K562 (cell line): ENCODE measurements around the gene GPR108. TPM values are rescaled to one million over a fixed set of nuclear protein-coding genes. Genes with fewer than 3 reads are reported as not detected.

Source experiments
- CCNT2 ChIP-seq: IDR thresholded peaks from 2 replicates; pipeline ENCODE4 v1.6.1; 2011; ENCODE audit warnings: borderline replicate concordance, low read depth, mild to moderate bottlenecking, moderate library complexity, mixed read lengths, low read length; ENCODE audit not compliant: insufficient read length; ENCODE audit errors: extremely low read depth
- ELF2 ChIP-seq: fragments of 250-450 bp; sonication (Bioruptor Pico); IDR thresholded peaks from 2 replicates; pipeline ENCODE4 v1.5.0; 2021; ENCODE audit warnings: mild to moderate bottlenecking
- ETS2 ChIP-seq: IDR thresholded peaks from 2 replicates; pipeline ENCODE4 v1.6.1; 2016; ENCODE audit warnings: borderline replicate concordance, missing genetic modification characterization, mild to moderate bottlenecking, moderate library complexity, missing compliant biosample characterization; ENCODE audit not compliant: poor library complexity, severe bottlenecking
- HNRNPL ChIP-seq: fragments of 200-400 bp; formaldehyde crosslinking; IDR thresholded peaks from 2 replicates; pipeline ENCODE4 v1.6.1; 2017; ENCODE audit warnings: low read depth, mild to moderate bottlenecking, low read length
- LARP7 ChIP-seq: fragments of 450-650 bp; IDR thresholded peaks from 2 replicates; pipeline ENCODE4 v1.6.1; 2016
- POLR2G ChIP-seq: fragments of 200-400 bp; formaldehyde crosslinking; IDR thresholded peaks from 2 replicates; pipeline ENCODE4 v1.6.1; 2017; ENCODE audit warnings: low read depth, mild to moderate bottlenecking, antibody characterized with exemption, low read length, moderate library complexity
- RBM22 ChIP-seq: fragments of 200-400 bp; formaldehyde crosslinking; IDR thresholded peaks from 2 replicates; pipeline ENCODE4 v1.6.1; 2018; ENCODE audit warnings: low read length, low read depth; ENCODE audit not compliant: poor library complexity, severe bottlenecking
- RFX7 ChIP-seq: fragments of 250-450 bp; sonication (Bioruptor Pico); IDR thresholded peaks from 2 replicates; pipeline ENCODE4 v1.5.1; 2021; ENCODE audit warnings: mild to moderate bottlenecking
- RNF2 ChIP-seq: sonication (generic); IDR thresholded peaks from 2 replicates; pipeline ENCODE4 v1.6.1; 2016
- SNIP1 ChIP-seq: fragments of 450-650 bp; IDR thresholded peaks from 2 replicates; pipeline ENCODE4 v1.7.1; 2017; ENCODE audit warnings: low read depth, mild to moderate bottlenecking
- THRAP3 ChIP-seq: fragments of 450-650 bp; IDR thresholded peaks from 2 replicates; pipeline ENCODE4 v1.6.1; 2016; ENCODE audit warnings: mild to moderate bottlenecking, inconsistent platforms, borderline replicate concordance
- ZKSCAN3 ChIP-seq: fragments of 250-450 bp; sonication (Bioruptor Pico); IDR thresholded peaks from 2 replicates; pipeline ENCODE4 v1.4.0; 2020
- ZNF121 ChIP-seq: sonication (generic); formaldehyde crosslinking; conservative IDR thresholded peaks from 2 replicates; pipeline ENCODE4 v1.8.0; 2022; ENCODE audit warnings: missing genetic modification reagents
- ZNF124 ChIP-seq: sonication (generic); formaldehyde crosslinking; IDR thresholded peaks from 2 replicates; pipeline ENCODE4 v1.8.1; 2022; ENCODE audit warnings: missing genetic modification reagents
- ZSCAN32 ChIP-seq: fragments of 450-650 bp; formaldehyde crosslinking; IDR thresholded peaks from 2 replicates; pipeline ENCODE4 v1.4.0; 2020; ENCODE audit warnings: mild to moderate bottlenecking, moderate library complexity
- polyA plus RNA-seq, 8 experiments: library from polyadenylated mRNA; depleted of rRNA in 4 of 8; stranded (reverse) in 5 of 8; unstranded in 3 of 8; fragments of >200 nt; fragmentation: Nextera tagmentation in 2 of 8; fragmentation: Illumina TruSeq in 1 of 8; extraction: Ambion mirVana in 2 of 8; extraction: Trizol in 1 of 8; gene quantifications; 2 replicates each; pipeline versions ENCODE4 v1.2.1 to v1.2.3, GENCODE V29; 2011 to 2014; ENCODE audit warnings: inconsistent platforms in 1 of 8, missing spikeins in 1 of 8
- total RNA-seq, 7 experiments: library from RNA; depleted of rRNA in 6 of 7; stranded (reverse); fragments of >200 nt in 6 of 7; fragmentation: Illumina TruSeq in 2 of 7; extraction: Trizol in 2 of 7; gene quantifications; 2 replicates each; pipeline versions ENCODE4 v1.2.1 to v1.2.3, GENCODE V29; 2011 to 2021; ENCODE audit warnings: low replicate concordance in 1 of 7
- TF ChIP-seq, protein P1 (sequence below), 2 experiments: IDR thresholded peaks; 2 replicates each; pipeline ENCODE4 v1.6.1; 2011; ENCODE audit warnings: borderline replicate concordance in 1 of 2, control low read depth in 1 of 2, low read depth in 1 of 2, low read length in 1 of 2, mild to moderate bottlenecking in 1 of 2, mixed read lengths in 1 of 2, moderate library complexity in 1 of 2; ENCODE audit not compliant: insufficient read depth in 1 of 2, insufficient read length in 1 of 2, poor library complexity in 1 of 2, severe bottlenecking in 1 of 2; ENCODE audit errors: extremely low read depth in 1 of 2
- TF ChIP-seq, protein P2 (sequence below): sonication (generic); formaldehyde crosslinking; IDR thresholded peaks from 2 replicates; pipeline ENCODE4 v1.8.0; 2022; ENCODE audit warnings: missing genetic modification reagents, mild to moderate bottlenecking, borderline replicate concordance
- TF ChIP-seq, protein P3 (sequence below): fragments of 200-800 bp; sonication (Bioruptor generic); IDR thresholded peaks from 2 replicates; pipeline ENCODE4 v1.6.1; 2017; ENCODE audit warnings: missing genetic modification characterization, missing compliant biosample characterization
- TF ChIP-seq, protein P4 (sequence below): fragments of 450-650 bp; IDR thresholded peaks from 2 replicates; pipeline ENCODE4 v1.6.1; 2017; ENCODE audit warnings: antibody characterized with exemption
- TF ChIP-seq, protein P5 (sequence below): sonication (generic); formaldehyde crosslinking; IDR thresholded peaks from 2 replicates; pipeline ENCODE4 v1.8.1; 2022; ENCODE audit warnings: missing genetic modification reagents

Gene GPR108
- total and polyA plus RNA-seq, 9 of the 15 experiments (the other 6 are each of a cell fraction or from before 2014, with no cell fraction given), result 2.4 to 33.2 (median 24.4) TPM

DNA sequence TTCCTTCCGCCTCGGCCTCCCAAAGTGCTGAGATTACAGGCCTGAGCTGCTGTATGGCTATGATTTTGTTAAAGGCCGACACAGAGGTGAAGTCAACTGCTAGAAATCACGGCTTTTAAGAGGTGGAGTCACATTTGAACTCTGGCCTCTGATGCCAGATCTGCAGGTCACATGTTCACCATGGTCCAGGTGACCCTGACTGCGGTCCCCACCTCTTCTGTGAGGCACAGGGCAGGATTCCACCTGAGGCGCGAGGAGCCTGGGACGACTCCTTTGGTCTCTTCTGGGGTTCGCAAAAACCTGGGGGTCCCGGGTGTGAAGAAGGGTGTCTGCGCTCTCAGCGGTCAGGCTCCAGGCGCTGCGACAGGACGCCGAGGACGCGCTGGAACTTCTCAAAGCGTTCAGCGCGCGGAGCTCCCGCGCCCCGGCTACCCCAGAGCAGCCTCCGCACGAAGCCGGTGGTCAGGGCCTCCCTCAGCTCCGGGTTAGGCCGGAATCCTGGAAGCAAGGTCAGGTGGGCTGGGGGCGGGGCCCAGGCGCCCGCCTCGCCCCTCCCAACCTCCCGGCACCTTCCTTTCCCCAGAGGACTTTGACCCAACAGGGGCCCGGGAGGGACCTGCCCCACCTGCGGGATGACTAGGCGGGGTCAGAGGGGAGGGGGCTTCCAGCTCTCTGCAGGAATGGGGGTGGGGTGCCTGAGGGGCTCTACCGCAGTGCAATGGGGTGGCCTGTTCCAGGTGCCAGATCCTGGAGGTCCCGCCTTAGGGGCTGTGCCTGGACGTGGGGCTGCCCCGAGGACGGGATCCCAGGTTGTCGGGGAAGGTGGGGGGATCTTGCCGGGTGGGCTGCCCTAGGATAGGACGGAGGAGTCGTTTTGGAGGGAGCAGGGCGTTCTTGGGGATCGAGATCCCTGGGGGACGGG, 15.1 kb upstream of the GPR108 start (continued):
- TF ChIP-seq POLR2G, result peak; percentile 64
- no peak for TF ChIP-seq ELF2 (CRISPR knock-in tag)
- no peak for TF ChIP-seq SNIP1
- no peak for TF ChIP-seq ZSCAN32 (CRISPR knock-in tag)
- TF ChIP-seq CCNT2, result no peak
- peak; percentile 30 for TF ChIP-seq RBM22
- no peak for TF ChIP-seq ETS2 (tag)
- TF ChIP-seq, protein P1, sequence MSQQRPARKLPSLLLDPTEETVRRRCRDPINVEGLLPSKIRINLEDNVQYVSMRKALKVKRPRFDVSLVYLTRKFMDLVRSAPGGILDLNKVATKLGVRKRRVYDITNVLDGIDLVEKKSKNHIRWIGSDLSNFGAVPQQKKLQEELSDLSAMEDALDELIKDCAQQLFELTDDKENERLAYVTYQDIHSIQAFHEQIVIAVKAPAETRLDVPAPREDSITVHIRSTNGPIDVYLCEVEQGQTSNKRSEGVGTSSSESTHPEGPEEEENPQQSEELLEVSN (IDR thresholded peaks at IDR 0.05; ENCODE audit: borderline replicate concordance in 1 of 2, extremely low read depth in 1 of 2, insufficient read depth in 1 of 2, insufficient read length in 1 of 2, low read depth in 1 of 2, low read length in 1 of 2, poor library complexity in 1 of 2, severe bottlenecking in 1 of 2), result no peak
- no peak for TF ChIP-seq RNF2
- TF ChIP-seq HNRNPL, result no peak
- TF ChIP-seq, protein P2, sequence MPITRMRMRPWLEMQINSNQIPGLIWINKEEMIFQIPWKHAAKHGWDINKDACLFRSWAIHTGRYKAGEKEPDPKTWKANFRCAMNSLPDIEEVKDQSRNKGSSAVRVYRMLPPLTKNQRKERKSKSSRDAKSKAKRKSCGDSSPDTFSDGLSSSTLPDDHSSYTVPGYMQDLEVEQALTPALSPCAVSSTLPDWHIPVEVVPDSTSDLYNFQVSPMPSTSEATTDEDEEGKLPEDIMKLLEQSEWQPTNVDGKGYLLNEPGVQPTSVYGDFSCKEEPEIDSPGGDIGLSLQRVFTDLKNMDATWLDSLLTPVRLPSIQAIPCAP (CRISPR knock-in tag), result no peak
- TF ChIP-seq, protein P3, sequence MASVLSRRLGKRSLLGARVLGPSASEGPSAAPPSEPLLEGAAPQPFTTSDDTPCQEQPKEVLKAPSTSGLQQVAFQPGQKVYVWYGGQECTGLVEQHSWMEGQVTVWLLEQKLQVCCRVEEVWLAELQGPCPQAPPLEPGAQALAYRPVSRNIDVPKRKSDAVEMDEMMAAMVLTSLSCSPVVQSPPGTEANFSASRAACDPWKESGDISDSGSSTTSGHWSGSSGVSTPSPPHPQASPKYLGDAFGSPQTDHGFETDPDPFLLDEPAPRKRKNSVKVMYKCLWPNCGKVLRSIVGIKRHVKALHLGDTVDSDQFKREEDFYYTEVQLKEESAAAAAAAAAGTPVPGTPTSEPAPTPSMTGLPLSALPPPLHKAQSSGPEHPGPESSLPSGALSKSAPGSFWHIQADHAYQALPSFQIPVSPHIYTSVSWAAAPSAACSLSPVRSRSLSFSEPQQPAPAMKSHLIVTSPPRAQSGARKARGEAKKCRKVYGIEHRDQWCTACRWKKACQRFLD (CRISPR knock-in tag), result no peak
- TF ChIP-seq ZNF121 (CRISPR knock-in tag), result no peak
- TF ChIP-seq, protein P4, sequence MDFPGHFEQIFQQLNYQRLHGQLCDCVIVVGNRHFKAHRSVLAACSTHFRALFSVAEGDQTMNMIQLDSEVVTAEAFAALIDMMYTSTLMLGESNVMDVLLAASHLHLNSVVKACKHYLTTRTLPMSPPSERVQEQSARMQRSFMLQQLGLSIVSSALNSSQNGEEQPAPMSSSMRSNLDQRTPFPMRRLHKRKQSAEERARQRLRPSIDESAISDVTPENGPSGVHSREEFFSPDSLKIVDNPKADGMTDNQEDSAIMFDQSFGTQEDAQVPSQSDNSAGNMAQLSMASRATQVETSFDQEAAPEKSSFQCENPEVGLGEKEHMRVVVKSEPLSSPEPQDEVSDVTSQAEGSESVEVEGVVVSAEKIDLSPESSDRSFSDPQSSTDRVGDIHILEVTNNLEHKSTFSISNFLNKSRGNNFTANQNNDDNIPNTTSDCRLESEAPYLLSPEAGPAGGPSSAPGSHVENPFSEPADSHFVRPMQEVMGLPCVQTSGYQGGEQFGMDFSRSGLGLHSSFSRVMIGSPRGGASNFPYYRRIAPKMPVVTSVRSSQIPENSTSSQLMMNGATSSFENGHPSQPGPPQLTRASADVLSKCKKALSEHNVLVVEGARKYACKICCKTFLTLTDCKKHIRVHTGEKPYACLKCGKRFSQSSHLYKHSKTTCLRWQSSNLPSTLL, result no peak
- TF ChIP-seq RFX7 (CRISPR knock-in tag), result no peak
- TF ChIP-seq, protein P5, sequence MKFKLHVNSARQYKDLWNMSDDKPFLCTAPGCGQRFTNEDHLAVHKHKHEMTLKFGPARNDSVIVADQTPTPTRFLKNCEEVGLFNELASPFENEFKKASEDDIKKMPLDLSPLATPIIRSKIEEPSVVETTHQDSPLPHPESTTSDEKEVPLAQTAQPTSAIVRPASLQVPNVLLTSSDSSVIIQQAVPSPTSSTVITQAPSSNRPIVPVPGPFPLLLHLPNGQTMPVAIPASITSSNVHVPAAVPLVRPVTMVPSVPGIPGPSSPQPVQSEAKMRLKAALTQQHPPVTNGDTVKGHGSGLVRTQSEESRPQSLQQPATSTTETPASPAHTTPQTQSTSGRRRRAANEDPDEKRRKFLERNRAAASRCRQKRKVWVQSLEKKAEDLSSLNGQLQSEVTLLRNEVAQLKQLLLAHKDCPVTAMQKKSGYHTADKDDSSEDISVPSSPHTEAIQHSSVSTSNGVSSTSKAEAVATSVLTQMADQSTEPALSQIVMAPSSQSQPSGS (CRISPR knock-in tag), result no peak
- no peak for TF ChIP-seq ZKSCAN3
- no peak for TF ChIP-seq ZNF124 (CRISPR knock-in tag)
- TF ChIP-seq LARP7, result no peak
- no peak for TF ChIP-seq THRAP3
